ENCODE data around the gene CYS1.
"Not testable (repeated sequence)": the region's sequence is repeated elsewhere in the genome, so short reads cannot be mapped to it uniquely, and the experiment has no call there.

The CYS1 gene

GRCh38 chr2:10079870-10080535 is at the start of gene CYS1:
Gene CYS1, minus strand, starts transcription at chr2:10080411. Its CDS starts 188 bp downstream, at chr2:10080223.
- no peak for DNase-seq

- no peak for DNase-seq
Measured at GRCh38 chr2:10129490-10129889, 49.3 kb upstream of the CYS1 start.

- no peak for DNase-seq
Measured at GRCh38 chr2:10128420-10128819, 48.2 kb upstream of the CYS1 start.

- no peak for DNase-seq
Measured at GRCh38 chr2:10126632-10127026, 46.4 kb upstream of the CYS1 start.

GRCh38 chr2:10125842-10126631 is 45.8 kb upstream of the CYS1 start:
- no peak for DNase-seq

- peak in 1 of 2 donors; percentile 69 for DNase-seq
Measured at GRCh38 chr2:10124538-10125045, 44.4 kb upstream of the CYS1 start.

GRCh38 chr2:10123281-10123680 is 43.1 kb upstream of the CYS1 start:
- DNase-seq, result no peak

GRCh38 chr2:10122500-10123280 is 42.5 kb upstream of the CYS1 start, which contains the start of gene RRM2:
Gene RRM2, plus strand, starts transcription at chr2:10122739. Its CDS starts 60 bp downstream, at chr2:10122799.
- peak; percentile 58 to 87 for DNase-seq

GRCh38 chr2:10120877-10121574 is 40.8 kb upstream of the CYS1 start:
- no peak for DNase-seq

GRCh38 chr2:10120158-10120876 is 40.1 kb upstream of the CYS1 start:
- peak; percentile 77 to 90 for DNase-seq

- DNase-seq, result no peak
Measured at GRCh38 chr2:10119601-10120157, 39.5 kb upstream of the CYS1 start.

- no peak for DNase-seq
Measured at GRCh38 chr2:10119027-10119325, 38.8 kb upstream of the CYS1 start.

- DNase-seq, result no peak
Measured at GRCh38 chr2:10109311-10109710, 29.1 kb upstream of the CYS1 start.

GRCh38 chr2:10104906-10105305 is 24.7 kb upstream of the CYS1 start:
- not testable (repeated sequence) for DNase-seq

GRCh38 chr2:10103179-10103578 is 23.0 kb upstream of the CYS1 start:
- no peak for DNase-seq

- no peak for DNase-seq
Measured at GRCh38 chr2:10101491-10101890, 21.3 kb upstream of the CYS1 start.

GRCh38 chr2:10097352-10098148 is 17.3 kb upstream of the CYS1 start:
- DNase-seq, result peak in 1 of 2 donors; percentile 14

- DNase-seq, result no peak
Measured at GRCh38 chr2:10096641-10097040, 16.4 kb upstream of the CYS1 start.

- DNase-seq, result no peak
Measured at GRCh38 chr2:10095175-10095574, 15.0 kb upstream of the CYS1 start.

GRCh38 chr2:10094271-10094814 is 14.1 kb upstream of the CYS1 start:
- no peak for DNase-seq

GRCh38 chr2:10091889-10092244 is 11.7 kb upstream of the CYS1 start:
- not testable (repeated sequence) for DNase-seq

Data from bone marrow (tissue), 2 donors.